ENCODE results near the gene CXorf38. TPM values are rescaled to one million over a fixed set of nuclear protein-coding genes. Genes with fewer than 3 reads are reported as not detected.

Gene CXorf38
- total RNA-seq, 1 experiment from 2014 or later: 14.9 TPM

DNA sequence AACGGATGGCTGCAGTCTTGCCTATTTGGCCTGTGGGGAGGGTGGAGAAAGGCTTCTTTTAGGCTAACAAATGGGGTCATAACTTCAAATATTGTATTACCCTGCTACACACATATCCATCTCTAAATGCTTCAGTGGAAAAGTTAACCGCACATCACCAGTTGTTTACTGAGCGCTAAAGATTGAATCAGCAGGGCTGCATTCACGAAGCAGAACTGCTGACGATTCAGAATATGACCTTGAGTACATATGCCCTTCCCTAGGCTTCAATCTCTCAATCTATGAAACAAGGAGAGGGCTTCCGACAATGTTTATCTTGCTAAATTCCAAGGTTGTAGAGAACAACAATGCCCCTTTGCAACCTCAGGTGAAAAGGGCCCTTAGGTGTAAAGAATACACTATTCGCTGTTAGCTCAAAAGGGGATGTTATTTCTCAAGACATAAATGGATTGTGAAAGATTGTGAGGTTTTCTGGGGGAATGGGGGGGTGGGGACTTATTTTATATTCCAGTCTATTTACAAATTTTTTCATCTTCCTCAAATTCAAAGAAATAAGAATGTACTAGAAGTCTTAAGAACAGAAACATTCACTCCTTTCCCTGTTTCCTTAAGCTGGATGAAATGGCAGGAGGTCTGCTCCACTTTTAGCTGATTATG is 69.2 kb downstream of the CXorf38 start:
- intact Hi-C loops (cut with micrococcal nuclease; ENCODE audit: unreplicated experiment): no loop called here
- peaks cover 22% of the 10 kb centered on the region for H3K36me3 Mint-ChIP-seq (ENCODE audit: insufficient read depth, unreplicated experiment)
- H3K4me1 Mint-ChIP-seq (ENCODE audit: low read depth, unreplicated experiment): peaks cover 14% of the 10 kb centered on the region
- no peak overlapping the region for H3K4me3 Mint-ChIP-seq (ENCODE audit: low read depth, unreplicated experiment)
- no peak overlapping the region for H3K27ac Mint-ChIP-seq (ENCODE audit: unreplicated experiment)
- TF ChIP-seq, protein P1, sequence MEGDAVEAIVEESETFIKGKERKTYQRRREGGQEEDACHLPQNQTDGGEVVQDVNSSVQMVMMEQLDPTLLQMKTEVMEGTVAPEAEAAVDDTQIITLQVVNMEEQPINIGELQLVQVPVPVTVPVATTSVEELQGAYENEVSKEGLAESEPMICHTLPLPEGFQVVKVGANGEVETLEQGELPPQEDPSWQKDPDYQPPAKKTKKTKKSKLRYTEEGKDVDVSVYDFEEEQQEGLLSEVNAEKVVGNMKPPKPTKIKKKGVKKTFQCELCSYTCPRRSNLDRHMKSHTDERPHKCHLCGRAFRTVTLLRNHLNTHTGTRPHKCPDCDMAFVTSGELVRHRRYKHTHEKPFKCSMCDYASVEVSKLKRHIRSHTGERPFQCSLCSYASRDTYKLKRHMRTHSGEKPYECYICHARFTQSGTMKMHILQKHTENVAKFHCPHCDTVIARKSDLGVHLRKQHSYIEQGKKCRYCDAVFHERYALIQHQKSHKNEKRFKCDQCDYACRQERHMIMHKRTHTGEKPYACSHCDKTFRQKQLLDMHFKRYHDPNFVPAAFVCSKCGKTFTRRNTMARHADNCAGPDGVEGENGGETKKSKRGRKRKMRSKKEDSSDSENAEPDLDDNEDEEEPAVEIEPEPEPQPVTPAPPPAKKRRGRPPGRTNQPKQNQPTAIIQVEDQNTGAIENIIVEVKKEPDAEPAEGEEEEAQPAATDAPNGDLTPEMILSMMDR (IDR thresholded peaks at IDR 0.05; ENCODE audit: unreplicated experiment): no peak
- CTCF ChIA-PET: interaction anchor here (0.5 kb wide), 1 partner anchor 276 kb away, joined by 3 read pairs; no protein-coding TSS in a partner anchor
- DNase-seq: no peak
- no peaks in the 10 kb centered on the region for H3K9me3 Mint-ChIP-seq (ENCODE audit: low read depth, unreplicated experiment)
- no peaks in the 10 kb centered on the region for H3K27me3 Mint-ChIP-seq (ENCODE audit: unreplicated experiment)
- BruUV-seq (replicated peaks): no TSS peak

Other genes with a start within 250 kb of the CXorf38 start
- gene ATP6AP2, start 66.6 kb downstream of the CXorf38 start, total RNA-seq (2022): 157 and 167 TPM in 2 replicates
- gene MPC1L, start 24.1 kb downstream of the CXorf38 start, total RNA-seq (2022): not detected in 2 replicates
- gene MED14, start 88.0 kb upstream of the CXorf38 start, total RNA-seq (2022): 53.1 and 57.4 TPM in 2 replicates

Measured in Calu3 (cell line).